GM21723 (cell line): ENCODE results near the gene ITPR1.
A peak's percentile ranks its signal among the peaks of the same experiment; 100 is the strongest.
"Not testable (repeated sequence)": the region's sequence is repeated elsewhere in the genome, so short reads cannot be mapped to it uniquely, and the experiment has no call there.

Experiments
- ATAC-seq: cut with Tn5 transposase; IDR thresholded peaks from one replicate; pipeline ENCODE4 v1.9.1; 2021; ENCODE audit warnings: mild to moderate bottlenecking, moderate library complexity; ENCODE audit not compliant: unreplicated experiment

The ITPR1 gene

GRCh38 chr3:4753073-4753691 is 260.0 kb downstream of the ITPR1 start:
- ATAC-seq: no peak

GRCh38 chr3:4754180-4755086 is 261.3 kb downstream of the ITPR1 start:
- ATAC-seq: peak; percentile 82

GRCh38 chr3:4755566-4755965 is 262.4 kb downstream of the ITPR1 start:
- no peak for ATAC-seq

- no peak for ATAC-seq
Observed at GRCh38 chr3:4756057-4756775, 263.1 kb downstream of the ITPR1 start.

GRCh38 chr3:4756855-4757574 is 263.9 kb downstream of the ITPR1 start:
- no peak for ATAC-seq

- ATAC-seq: no peak
Observed at GRCh38 chr3:4757575-4758248, 264.6 kb downstream of the ITPR1 start.

- no peak for ATAC-seq
Observed at GRCh38 chr3:4758249-4758860, 265.2 kb downstream of the ITPR1 start.

GRCh38 chr3:4758957-4759656 is 266.0 kb downstream of the ITPR1 start:
- ATAC-seq: no peak

- no peak for ATAC-seq
Observed at GRCh38 chr3:4759689-4760312, 266.7 kb downstream of the ITPR1 start.

GRCh38 chr3:4761759-4762158 is 268.6 kb downstream of the ITPR1 start:
- ATAC-seq: no peak

GRCh38 chr3:4762481-4763230 is 269.5 kb downstream of the ITPR1 start:
- not testable (repeated sequence) for ATAC-seq

GRCh38 chr3:4763604-4764247 is 270.6 kb downstream of the ITPR1 start:
- ATAC-seq: no peak

GRCh38 chr3:4765212-4765611 is 272.1 kb downstream of the ITPR1 start:
- ATAC-seq: no peak

GRCh38 chr3:4766263-4766662 is 273.1 kb downstream of the ITPR1 start:
- no peak for ATAC-seq

GRCh38 chr3:4766716-4767499 is 273.8 kb downstream of the ITPR1 start:
- no peak for ATAC-seq

- no peak for ATAC-seq
Observed at GRCh38 chr3:4768021-4768420, 274.9 kb downstream of the ITPR1 start.

- no peak for ATAC-seq
Observed at GRCh38 chr3:4768521-4768920, 275.4 kb downstream of the ITPR1 start.
